NB4 (cell line): ENCODE data around the gene TNKS1BP1.
"Not testable (repeated sequence)": the region's sequence is repeated elsewhere in the genome, so short reads cannot be mapped to it uniquely, and the experiment has no call there.

Source experiments
- DNase-seq: peaks from one replicate; pipeline ENCODE4 v3.0.0; 2010; ENCODE audit warnings: low read depth
- H3K4me3 ChIP-seq: one replicate; pipeline ENCODE4 v1.5.1; 2011; ENCODE audit warnings: mild to moderate bottlenecking, low read depth, low read length, moderate library complexity
- CTCF ChIP-seq: IDR thresholded peaks from one replicate; pipeline ENCODE4 v1.5.1; 2012; ENCODE audit warnings: low read depth, low read length
- MYC ChIP-seq: IDR thresholded peaks from 2 replicates; pipeline ENCODE4 v1.6.1; 2011; ENCODE audit warnings: low read depth, low read length
- POLR2A ChIP-seq: IDR thresholded peaks from 2 replicates; pipeline ENCODE4 v1.6.1; 2011; ENCODE audit warnings: mild to moderate bottlenecking; ENCODE audit not compliant: insufficient read length; ENCODE audit errors: extremely low read depth
- TF ChIP-seq, protein P1 (sequence below): IDR thresholded peaks from 2 replicates; pipeline ENCODE4 v1.6.1; 2011; ENCODE audit warnings: low read depth, low read length

Gene TNKS1BP1

DNA sequence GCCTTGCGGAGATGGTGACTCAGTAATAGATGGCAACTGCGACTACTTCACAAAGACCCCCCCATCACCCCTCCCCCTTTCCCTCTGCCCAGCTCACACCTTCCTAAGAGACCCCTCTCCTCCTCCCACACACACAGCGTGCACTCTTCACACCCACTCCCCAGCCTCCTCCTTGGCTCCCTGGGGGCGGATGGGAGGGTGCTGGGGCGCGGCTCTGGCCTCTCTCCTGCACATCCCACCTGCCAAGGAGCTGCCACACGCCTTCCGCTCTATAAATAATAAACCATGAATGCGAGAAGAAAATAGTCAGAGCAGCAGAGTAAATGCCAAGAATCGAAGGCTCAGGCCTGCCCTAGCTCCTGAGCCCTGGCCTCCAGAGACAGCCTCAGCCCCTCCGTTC lies 17.9 kb upstream of the TNKS1BP1 start:
- DNase-seq, result no peak
- TF ChIP-seq, protein P1, sequence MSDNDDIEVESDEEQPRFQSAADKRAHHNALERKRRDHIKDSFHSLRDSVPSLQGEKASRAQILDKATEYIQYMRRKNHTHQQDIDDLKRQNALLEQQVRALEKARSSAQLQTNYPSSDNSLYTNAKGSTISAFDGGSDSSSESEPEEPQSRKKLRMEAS, result no peak
- TF ChIP-seq MYC (no peak), POLR2A (no peak), CTCF (no peak)
- H3K4me3 ChIP-seq, result no peak overlapping the region

GRCh38 chr11:57341250-57341808 lies 16.6 kb upstream of the TNKS1BP1 start:
- no peak for DNase-seq
- TF ChIP-seq MYC, result no peak
- no peak overlapping the region for H3K4me3 ChIP-seq

DNA sequence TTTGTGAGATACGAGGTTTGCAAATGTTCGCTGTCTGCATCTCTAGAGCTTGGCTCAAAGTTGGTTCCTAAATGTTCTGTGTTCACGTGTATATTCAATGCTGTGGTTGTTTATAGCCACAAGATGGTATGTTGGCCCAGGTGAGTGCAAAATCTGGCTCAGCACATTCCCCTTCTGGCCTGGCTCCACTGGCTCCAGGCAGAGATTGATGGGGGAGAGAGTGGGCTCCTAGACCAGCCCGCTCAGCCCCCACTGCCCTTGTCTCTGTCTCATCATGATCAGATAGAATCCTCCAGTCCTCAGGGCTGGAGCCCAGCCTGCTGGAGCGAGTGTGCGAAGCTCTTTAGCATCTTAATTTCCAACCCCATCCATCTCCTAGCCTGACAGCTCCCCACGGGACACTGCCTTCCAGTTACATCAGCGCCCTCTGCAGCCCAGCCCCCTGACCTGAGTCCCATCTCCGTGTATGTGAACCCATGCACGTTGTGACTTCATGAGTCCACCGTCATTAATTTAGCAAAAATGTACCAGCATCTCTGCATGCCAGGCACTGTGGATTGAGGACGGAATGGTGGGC lies 15.4 kb upstream of the TNKS1BP1 start:
- DNase-seq, result peak; percentile 62
- TF ChIP-seq MYC, result no peak
- TF ChIP-seq CTCF, result peak; percentile 42
- no peak overlapping the region for H3K4me3 ChIP-seq

GRCh38 chr11:57339328-57339727 lies 14.6 kb upstream of the TNKS1BP1 start:
- TF ChIP-seq, protein P1, result no peak
- TF ChIP-seq CTCF (no peak), MYC (no peak), POLR2A (no peak)
- no peak for DNase-seq
- H3K4me3 ChIP-seq, result no peak overlapping the region

GRCh38 chr11:57338142-57338541 lies 13.4 kb upstream of the TNKS1BP1 start, which contains the start of gene P2RX3:
TSS of gene P2RX3 (plus strand) at chr11:57338352. CDS start at chr11:57338551, 199 bp downstream.
- H3K4me3 ChIP-seq, result no peak within 1 kb of the TSS
- TF ChIP-seq, protein P1, result no peak
- TF ChIP-seq POLR2A (no peak), CTCF (no peak), MYC (no peak)
- no peak for DNase-seq

GRCh38 chr11:57336856-57337255 lies 12.1 kb upstream of the TNKS1BP1 start:
- not testable (repeated sequence) for H3K4me3 ChIP-seq, DNase-seq

- H3K4me3 ChIP-seq, result peak overlapping the region; percentile 96
- TF ChIP-seq CTCF (no peak), MYC (no peak), POLR2A (no peak)
- TF ChIP-seq, protein P1, result no peak
- DNase-seq, result no peak
Measured at GRCh38 chr11:57336111-57336666, 11.4 kb upstream of the TNKS1BP1 start.
